Measurements from ENCODE around the gene NKIRAS2. TPM values are rescaled to one million over a fixed set of nuclear protein-coding genes. Genes with fewer than 3 reads are reported as not detected.
"Not testable (repeated sequence)": the region's sequence is repeated elsewhere in the genome, so short reads cannot be mapped to it uniquely, and the experiment has no call there.

NKIRAS2 gene
- total RNA-seq, 2 experiments from 2014 or later, result 15.6 to 16.1 TPM

DNA sequence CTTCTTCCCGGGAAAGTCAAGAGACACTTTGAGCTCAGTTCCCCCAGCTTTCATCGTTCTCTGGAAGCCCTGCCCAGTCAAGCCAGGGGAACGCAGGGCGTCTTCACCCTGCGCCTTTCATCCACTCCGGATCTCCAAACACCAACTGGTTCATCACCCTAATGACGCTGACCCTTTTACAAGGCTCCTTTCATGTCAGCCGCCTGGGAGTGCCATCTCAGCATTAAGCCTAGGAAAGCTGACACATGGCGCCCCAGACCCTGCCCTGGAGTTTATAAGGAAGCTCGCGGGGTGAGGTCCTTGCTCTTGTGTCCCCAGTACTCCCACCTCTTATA, 2.1 kb upstream of the NKIRAS2 start:
- H3K4me3 Mint-ChIP-seq, result peak overlapping the region; percentile 96
- DNase-seq, result peak; percentile 58
- peak overlapping the region; percentile 92 for H3K27ac Mint-ChIP-seq
- H3K9me3 Mint-ChIP-seq, result no peaks in the 10 kb centered on the region
- intact Hi-C loops (cut with micrococcal nuclease), result loop anchor here (2.0 to 10.0 kb wide), 4 partner anchors 51 to 167 kb away; partner anchors contain the start of genes CNP, DHX58, HCRT and KCNH4
- H3K36me3 Mint-ChIP-seq, result peaks cover 20% of the 10 kb centered on the region
- H3K4me1 Mint-ChIP-seq (ENCODE audit: low read depth), result peaks cover 51% of the 10 kb centered on the region
- ChIA-PET CTCF (interaction anchor here (0.9 to 13.7 kb wide), 9 partner anchors 8 to 591 kb away, joined by 3 to 211 read pairs (median 6); partner anchors contain the start of genes C17orf113, CNP, DHX58 and KAT2A), POLR2A (interaction anchor here (0.6 to 3.5 kb wide), 16 partner anchors 9 to 329 kb away, joined by 3 to 33 read pairs (median 4); partner anchors contain the start of genes ACLY, CNP, DHX58 and EIF1)
- H3K27me3 Mint-ChIP-seq, result no peaks in the 10 kb centered on the region

DNA sequence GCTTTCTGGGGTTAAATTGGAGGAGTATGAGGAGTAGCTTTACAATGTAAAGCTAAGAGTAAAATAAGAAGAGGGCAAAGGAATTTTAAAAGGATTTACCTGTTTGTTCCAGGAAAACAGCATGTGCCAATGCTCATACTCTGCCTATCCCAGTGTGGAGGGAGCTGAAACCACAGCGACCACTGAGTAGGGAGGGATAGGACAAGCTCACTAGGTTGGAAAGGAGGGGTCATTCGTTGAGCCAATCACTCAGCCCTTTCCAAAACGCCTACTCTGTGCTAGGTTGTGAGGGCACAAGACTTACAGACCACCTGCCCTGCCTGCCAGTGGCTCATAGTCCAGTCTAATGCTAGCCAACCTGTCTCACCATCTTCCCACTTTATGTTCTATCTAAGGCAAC, 1.6 kb upstream of the NKIRAS2 start:
- Mint-ChIP-seq H3K4me1 (ENCODE audit: low read depth) (peaks cover 48% of the 10 kb centered on the region), H3K9me3 (no peaks in the 10 kb centered on the region), H3K27me3 (no peaks in the 10 kb centered on the region), H3K4me3 (peak overlapping the region; percentile 96), H3K36me3 (peaks cover 20% of the 10 kb centered on the region), H3K27ac (peak overlapping the region; percentile 92)
- DNase-seq, result no peak
- intact Hi-C loops (cut with micrococcal nuclease), result loop anchor here (2.0 to 10.0 kb wide), 3 partner anchors 94 to 166 kb away; partner anchors contain the start of genes DHX58, HCRT, KCNH4 and KLHL11
- ChIA-PET CTCF (interaction anchor here (0.6 to 13.7 kb wide), 8 partner anchors 7 to 780 kb away, joined by 3 to 211 read pairs (median 8); partner anchors contain the start of genes CNP, COA3, DHX58 and KAT2A), POLR2A (interaction anchor here (1.0 to 3.5 kb wide), 12 partner anchors 8 to 330 kb away, joined by 3 to 33 read pairs (median 4); partner anchors contain the start of genes ACLY, CNP, DHX58 and EIF1)

DNA sequence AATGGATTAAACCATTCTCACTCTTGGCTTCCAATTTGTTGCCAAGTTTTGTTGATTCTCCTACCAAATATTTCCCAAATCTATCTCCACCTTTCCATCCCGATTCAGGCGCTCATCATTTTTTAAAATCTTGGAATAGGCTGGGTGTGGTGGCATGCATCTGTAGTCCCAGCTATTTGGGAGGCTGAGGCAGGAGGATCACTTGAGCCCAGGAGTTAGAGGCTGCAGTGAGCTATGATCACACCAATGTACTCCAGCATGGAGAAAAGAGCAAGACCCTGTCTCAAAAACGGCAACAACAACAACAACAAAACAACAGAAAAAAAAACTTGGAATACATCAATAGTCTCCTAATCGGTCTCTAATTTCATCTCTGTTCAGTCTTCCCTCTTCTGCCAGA, 902 bp upstream of the NKIRAS2 start:
- no peak for DNase-seq
- Mint-ChIP-seq H3K9me3 (no peaks in the 10 kb centered on the region), H3K27ac (no peak overlapping the region), H3K4me3 (peak overlapping the region; percentile 96), H3K36me3 (peaks cover 20% of the 10 kb centered on the region), H3K4me1 (ENCODE audit: low read depth) (peaks cover 44% of the 10 kb centered on the region), H3K27me3 (no peaks in the 10 kb centered on the region)
- POLR2A ChIA-PET, result interaction anchor here (1.1 to 3.5 kb wide), 5 partner anchors 7 to 101 kb away, joined by 3 to 33 read pairs (median 8); partner anchors contain the start of genes CNP, KAT2A and ODAD4
- intact Hi-C loops (cut with micrococcal nuclease), result loop anchor here (2.0 to 10.0 kb wide), 3 partner anchors 94 to 166 kb away; partner anchors contain the start of genes DHX58, HCRT, KCNH4 and KLHL11
- CTCF ChIA-PET, result interaction anchor here (0.6 to 13.7 kb wide), 11 partner anchors 12 to 779 kb away, joined by 3 to 211 read pairs (median 5); partner anchors contain the start of genes CNP, COA3, DHX58 and KAT2A

DNA sequence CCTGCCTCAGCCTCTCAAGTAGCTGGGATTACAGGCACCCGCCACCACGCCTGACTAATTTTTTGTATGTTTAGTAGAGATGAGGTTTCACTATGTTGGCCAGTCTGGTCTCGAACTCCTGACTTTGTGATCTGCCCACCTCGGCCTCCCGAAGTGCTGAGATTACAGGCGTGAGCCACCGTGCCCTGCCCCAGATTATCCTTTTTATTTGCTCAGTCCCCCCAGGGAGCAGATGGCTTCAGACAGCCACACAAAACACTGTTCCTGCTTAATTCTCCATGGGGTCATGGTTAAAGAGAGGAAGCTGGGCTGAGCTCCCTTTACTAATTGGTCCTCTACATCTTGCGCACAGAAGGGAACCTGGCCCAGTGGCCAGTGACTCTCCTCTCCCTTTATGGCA, 955 bp downstream of the NKIRAS2 start:
- Mint-ChIP-seq H3K4me1 (ENCODE audit: low read depth) (peaks cover 40% of the 10 kb centered on the region), H3K36me3 (peaks cover 17% of the 10 kb centered on the region), H3K4me3 (peak overlapping the region; percentile 82)
- CTCF ChIA-PET, result interaction anchor here (0.9 to 13.7 kb wide), 16 partner anchors 11 to 353 kb away, joined by 3 to 211 read pairs (median 4); partner anchors contain the start of genes DHX58, KAT2A, ODAD4 and ZNF385C
- POLR2A ChIA-PET, result interaction anchor here (0.6 to 3.5 kb wide), 6 partner anchors 25 to 399 kb away, joined by 3 to 13 read pairs (median 3); partner anchors contain the start of gene KAT2A
- H3K27me3 Mint-ChIP-seq; H3K9me3 Mint-ChIP-seq; DNase-seq; intact Hi-C loops (cut with micrococcal nuclease); H3K27ac Mint-ChIP-seq: not testable (repeated sequence)

DNA sequence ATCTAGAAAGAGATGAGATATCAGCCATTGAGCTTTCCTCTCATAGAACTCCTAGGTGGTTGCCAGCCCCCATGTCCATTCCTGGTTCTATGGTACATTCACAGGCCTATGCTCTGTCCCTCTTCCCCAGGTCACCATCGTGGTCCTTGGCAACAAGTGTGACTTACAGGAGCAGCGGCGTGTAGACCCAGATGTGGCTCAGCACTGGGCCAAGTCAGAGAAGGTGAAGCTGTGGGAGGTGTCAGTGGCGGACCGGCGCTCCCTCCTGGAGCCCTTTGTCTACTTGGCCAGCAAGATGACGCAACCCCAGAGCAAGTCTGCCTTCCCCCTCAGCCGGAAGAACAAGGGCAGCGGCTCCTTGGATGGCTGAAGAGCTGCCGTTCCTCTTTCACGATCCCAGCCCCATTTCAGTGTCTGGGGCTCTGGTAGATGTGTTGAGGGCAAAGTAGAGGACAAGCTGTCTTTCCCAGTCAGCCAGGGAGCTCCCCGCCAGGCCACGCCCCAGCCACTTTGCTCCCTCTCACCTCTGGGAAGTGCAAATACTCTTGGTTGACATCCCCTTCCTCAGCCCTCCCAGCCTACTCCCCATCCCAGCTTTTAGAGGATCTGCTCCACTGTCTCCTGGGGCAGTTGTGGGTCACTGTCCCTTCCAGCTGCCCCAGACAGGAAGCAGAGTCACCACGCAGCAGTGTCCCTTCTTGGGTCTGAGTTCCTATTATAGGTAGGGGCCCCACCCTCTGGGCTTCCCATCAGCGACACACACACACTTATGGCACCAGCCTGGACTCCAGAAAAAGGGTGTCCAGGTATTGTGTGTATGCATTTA, 3.8 kb downstream of the NKIRAS2 start:
- H3K4me1 Mint-ChIP-seq (ENCODE audit: low read depth), result peaks cover 27% of the 10 kb centered on the region
- POLR2A ChIA-PET, result interaction anchor here (0.5 to 1.1 kb wide), 4 partner anchors 11 to 1955 kb away, joined by 3 to 4 read pairs (median 3); partner anchors contain the start of gene DHX58
- no peaks in the 10 kb centered on the region for H3K9me3 Mint-ChIP-seq
- intact Hi-C loops (cut with micrococcal nuclease), result no loop called here
- H3K4me3 Mint-ChIP-seq, result no peak overlapping the region
- CTCF ChIA-PET, result interaction anchor here (0.6 to 13.7 kb wide), 14 partner anchors 11 to 512 kb away, joined by 3 to 211 read pairs (median 3); partner anchors contain the start of genes C17orf113, DHX58, KAT2A and NAGLU
- peaks cover 8% of the 10 kb centered on the region for H3K36me3 Mint-ChIP-seq
- H3K27ac Mint-ChIP-seq, result no peak overlapping the region
- no peak for DNase-seq
- no peaks in the 10 kb centered on the region for H3K27me3 Mint-ChIP-seq

DNA sequence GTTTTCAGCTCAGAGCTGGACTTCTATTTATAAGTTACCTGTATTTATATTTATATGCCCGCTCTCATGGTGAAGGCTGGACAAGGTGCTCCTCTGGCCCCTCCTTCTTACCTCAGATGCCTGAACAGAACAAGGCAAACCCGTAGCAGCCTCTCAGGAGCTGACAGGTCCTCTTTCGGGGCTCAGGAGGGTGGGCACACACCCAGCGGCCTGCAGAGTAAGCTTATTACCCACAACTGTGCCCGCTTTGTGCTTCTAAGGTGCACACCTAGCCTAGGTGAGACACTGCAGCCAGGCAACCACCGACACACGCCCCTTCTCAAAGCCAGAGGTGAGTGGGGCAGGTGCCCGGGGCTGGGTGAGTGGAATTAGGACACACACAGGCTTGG, 5.3 kb downstream of the NKIRAS2 start:
- Mint-ChIP-seq H3K27ac (no peak overlapping the region), H3K4me1 (ENCODE audit: low read depth) (peaks cover 19% of the 10 kb centered on the region), H3K9me3 (no peaks in the 10 kb centered on the region), H3K36me3 (peaks cover 8% of the 10 kb centered on the region), H3K27me3 (no peaks in the 10 kb centered on the region), H3K4me3 (no peak overlapping the region)
- ChIA-PET CTCF (interaction anchor here (0.6 to 13.7 kb wide), 20 partner anchors 9 to 156 kb away, joined by 3 to 211 read pairs (median 4); partner anchors contain the start of genes C17orf113, DHX58, DNAJC7 and KAT2A), POLR2A (interaction anchor here (1.2 to 1.7 kb wide), 3 partner anchors 74 to 89 kb away, joined by 3 to 4 read pairs (median 3); partner anchors contain the start of gene DHX58)
- intact Hi-C loops (cut with micrococcal nuclease), result loop anchor here (1.0 to 5.0 kb wide), 3 partner anchors 42 to 91 kb away; no protein-coding TSS in a partner anchor
- no peak for DNase-seq

DNA sequence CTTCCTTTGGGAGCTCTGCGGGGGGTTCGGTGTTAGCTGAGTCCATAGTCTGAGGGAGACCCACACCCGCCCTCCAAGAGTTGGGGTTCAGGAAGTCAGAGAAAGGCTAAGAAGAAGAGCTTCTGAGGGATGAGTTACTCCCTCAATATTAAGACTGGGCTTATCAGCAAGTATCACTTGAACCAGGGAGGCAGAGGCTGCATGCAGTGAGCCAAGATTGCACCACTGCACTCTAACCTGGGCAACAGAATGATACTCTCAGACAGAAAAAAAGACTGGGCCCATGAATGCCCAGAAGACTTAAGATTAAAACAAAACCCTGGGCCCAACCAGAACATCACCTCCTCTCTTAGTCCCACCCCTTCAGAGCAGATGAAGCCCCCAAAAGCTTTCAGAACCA, 6.0 kb downstream of the NKIRAS2 start:
- POLR2A ChIA-PET, result interaction anchor here (1.0 to 1.7 kb wide), 5 partner anchors 8 to 88 kb away, joined by 3 to 4 read pairs (median 3); partner anchors contain the start of genes DHX58 and DNAJC7
- Mint-ChIP-seq H3K4me3 (no peak overlapping the region), H3K27me3 (no peaks in the 10 kb centered on the region), H3K27ac (no peak overlapping the region), H3K36me3 (peaks cover 8% of the 10 kb centered on the region), H3K9me3 (no peaks in the 10 kb centered on the region), H3K4me1 (ENCODE audit: low read depth) (peaks cover 14% of the 10 kb centered on the region)
- intact Hi-C loops (cut with micrococcal nuclease), result loop anchor here (1.0 to 5.0 kb wide), 3 partner anchors 41 to 90 kb away; no protein-coding TSS in a partner anchor
- CTCF ChIA-PET, result interaction anchor here (1.0 to 13.7 kb wide), 14 partner anchors 10 to 155 kb away, joined by 3 to 211 read pairs (median 6); partner anchors contain the start of genes C17orf113, DHX58, DNAJC7 and KAT2A
- DNase-seq, result no peak

DNA sequence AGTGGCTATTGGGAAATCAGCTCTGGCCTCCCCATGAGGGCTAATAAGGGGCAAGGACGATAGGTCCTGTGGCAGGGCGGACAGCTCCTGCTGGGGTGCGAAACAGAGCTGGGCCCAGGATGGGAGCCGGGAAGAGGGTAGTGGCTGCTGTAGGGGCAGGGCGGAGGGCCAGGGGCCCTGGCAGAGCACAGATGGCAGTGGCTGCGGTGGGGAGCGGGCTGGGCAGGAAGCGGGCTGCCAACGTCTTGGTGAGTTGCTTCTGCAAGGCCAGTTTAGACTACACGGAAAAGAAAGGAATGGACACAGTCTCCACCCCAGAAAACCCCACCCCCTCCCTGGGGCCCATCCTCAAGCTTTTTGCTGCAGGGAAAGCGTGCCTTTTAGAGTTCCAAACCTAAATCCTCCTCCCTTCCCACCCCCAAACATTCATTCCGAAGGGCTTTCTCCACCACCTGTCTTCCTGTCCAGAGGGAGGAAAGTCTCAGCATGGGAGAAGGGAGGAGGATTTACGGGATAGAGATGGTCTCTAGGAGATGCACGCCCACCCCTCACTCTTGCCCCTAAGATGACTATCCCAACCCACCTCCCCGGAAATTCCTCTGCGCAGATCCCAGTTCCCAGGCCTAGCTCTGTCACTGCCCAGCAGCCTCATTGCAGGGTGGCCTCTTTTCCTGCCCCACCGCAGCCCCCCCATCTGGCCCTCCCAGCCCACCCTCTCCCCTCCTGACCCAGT, 7.1 kb downstream of the NKIRAS2 start:
- Mint-ChIP-seq H3K27me3 (no peaks in the 10 kb centered on the region), H3K9me3 (no peaks in the 10 kb centered on the region), H3K36me3 (peaks cover 8% of the 10 kb centered on the region), H3K4me1 (ENCODE audit: low read depth) (peaks cover 9% of the 10 kb centered on the region), H3K27ac (no peak overlapping the region), H3K4me3 (no peak overlapping the region)
- intact Hi-C loops (cut with micrococcal nuclease), result loop anchor here (5.0 kb wide), 1 partner anchor 40 kb away; no protein-coding TSS in a partner anchor
- ChIA-PET POLR2A (interaction anchor here (1.0 to 1.7 kb wide), 3 partner anchors 9 to 86 kb away, joined by 3 to 4 read pairs (median 4); partner anchors contain the start of genes DHX58 and DNAJC7), CTCF (interaction anchor here (0.7 to 13.7 kb wide), 6 partner anchors 11 to 87 kb away, joined by 3 to 211 read pairs (median 14); partner anchors contain the start of genes DHX58, DNAJC7, KAT2A and ZNF385C)
- no peak for DNase-seq

DNA sequence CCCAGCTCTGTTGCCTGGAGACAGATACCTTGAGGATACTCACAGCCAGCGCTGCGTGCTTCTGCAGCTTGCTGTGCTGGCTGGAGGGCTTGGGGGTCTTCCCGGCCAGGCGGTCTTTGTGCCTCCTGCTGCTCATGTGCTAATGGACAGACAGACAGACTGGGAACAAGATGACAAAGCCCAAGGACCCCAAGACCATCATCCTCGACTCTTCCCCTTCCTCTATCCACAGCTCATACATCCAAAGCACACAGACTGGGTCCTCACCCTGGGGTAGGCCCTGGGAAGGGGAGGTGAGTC, 7.7 kb downstream of the NKIRAS2 start:
- CTCF ChIA-PET, result interaction anchor here (1.0 to 13.7 kb wide), 3 partner anchors 39 to 87 kb away, joined by 3 to 211 read pairs (median 3); partner anchors contain the start of genes DHX58 and KAT2A
- intact Hi-C loops (cut with micrococcal nuclease), result loop anchor here (5.0 kb wide), 1 partner anchor 40 kb away; no protein-coding TSS in a partner anchor
- POLR2A ChIA-PET, result no interaction called here

DNA sequence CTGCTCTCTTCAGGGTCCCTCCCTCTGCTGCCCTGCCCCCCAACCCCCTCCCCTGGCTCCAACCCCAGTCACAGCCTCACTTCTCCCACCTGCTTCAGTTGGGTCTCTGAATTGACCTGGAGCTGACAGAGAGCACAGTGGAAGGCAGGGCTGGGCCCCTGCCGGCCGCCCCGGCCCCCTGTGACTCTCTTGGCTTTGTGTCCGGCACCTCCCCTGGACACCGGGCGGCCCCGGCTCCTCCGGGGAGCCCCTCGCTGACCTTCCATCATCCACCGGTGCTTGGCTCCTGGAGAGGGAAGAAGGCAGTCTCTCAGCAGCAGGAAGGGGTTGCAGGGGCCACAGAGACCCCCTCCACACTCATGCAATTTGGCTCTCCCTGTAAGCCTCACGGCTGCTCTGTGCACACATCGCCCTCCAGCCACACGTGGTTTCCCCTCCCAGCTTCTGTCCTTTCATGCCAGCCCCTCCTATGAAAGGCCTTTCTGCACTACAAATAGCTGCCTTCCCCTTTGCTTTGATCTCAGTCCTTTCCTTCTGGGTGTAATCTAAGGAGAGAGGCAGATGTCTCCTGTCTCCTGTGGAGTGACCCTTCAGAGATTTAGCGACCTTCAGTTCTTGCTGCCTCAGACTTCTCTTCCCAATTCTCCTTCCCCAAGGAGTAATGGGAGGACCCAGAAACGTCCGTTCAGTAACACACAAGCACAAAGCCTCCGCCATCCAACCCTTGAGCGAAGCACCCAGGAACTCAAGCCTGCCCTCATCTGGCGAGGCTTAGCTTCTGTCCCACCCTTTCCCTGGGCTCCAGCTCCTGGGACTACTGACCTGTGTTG, 8.3 kb downstream of the NKIRAS2 start:
- Mint-ChIP-seq H3K4me3 (no peak overlapping the region), H3K9me3 (no peaks in the 10 kb centered on the region), H3K36me3 (peaks cover 4% of the 10 kb centered on the region), H3K27ac (no peak overlapping the region), H3K4me1 (ENCODE audit: low read depth) (peaks cover 5% of the 10 kb centered on the region), H3K27me3 (no peaks in the 10 kb centered on the region)
- POLR2A ChIA-PET, result no interaction called here
- intact Hi-C loops (cut with micrococcal nuclease), result loop anchor here (5.0 kb wide), 1 partner anchor 39 kb away; no protein-coding TSS in a partner anchor
- no peak for DNase-seq
- CTCF ChIA-PET, result interaction anchor here (1.0 to 13.7 kb wide), 2 partner anchors 38 to 86 kb away, joined by 3 to 211 read pairs; partner anchors contain the start of genes DHX58 and KAT2A

More for the DNA sequence above, 7.7 kb downstream of the NKIRAS2 start:
- Mint-ChIP-seq H3K36me3 (peaks cover 4% of the 10 kb centered on the region), H3K27ac (no peak overlapping the region), H3K27me3 (no peaks in the 10 kb centered on the region), H3K4me1 (ENCODE audit: low read depth) (peaks cover 5% of the 10 kb centered on the region), H3K9me3 (no peaks in the 10 kb centered on the region), H3K4me3 (no peak overlapping the region)
- no peak for DNase-seq

Data from activated CD4-positive, alpha-beta memory T cell treated with anti-CD3 and anti-CD28 coated beads for 36 hours (primary cell).